NOMO-1 treated with DMSO at 0.1 percent for 48 hours (cell line): ENCODE measurements around the gene STAP1.

ENCODE experiments used
- DNase-seq: peaks from one replicate; lab custom pipeline; 2025; ENCODE audit not compliant: unreplicated experiment; lab: John Stamatoyannopoulos, UW

Gene STAP1

DNA sequence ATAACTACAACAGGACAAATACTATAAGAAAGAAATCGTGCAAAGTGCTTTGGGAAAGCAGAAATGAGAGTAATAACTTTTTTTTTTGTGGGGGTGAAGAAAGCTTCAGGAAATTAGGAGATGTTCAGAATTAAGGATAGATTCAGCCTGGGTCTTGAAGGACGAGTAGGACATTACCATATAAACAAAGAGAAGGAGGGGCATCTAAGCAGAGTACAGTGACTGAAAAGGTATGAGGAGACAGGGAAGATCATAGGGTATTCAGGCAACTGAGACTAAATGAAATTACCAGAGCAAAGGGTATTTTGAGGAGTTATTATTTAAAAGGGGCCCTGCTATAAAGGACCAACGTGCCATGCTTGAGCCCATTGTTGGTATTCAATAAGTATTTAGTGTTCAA lies 3.1 kb upstream of the STAP1 start:
- DNase-seq: peak; percentile 5

DNA sequence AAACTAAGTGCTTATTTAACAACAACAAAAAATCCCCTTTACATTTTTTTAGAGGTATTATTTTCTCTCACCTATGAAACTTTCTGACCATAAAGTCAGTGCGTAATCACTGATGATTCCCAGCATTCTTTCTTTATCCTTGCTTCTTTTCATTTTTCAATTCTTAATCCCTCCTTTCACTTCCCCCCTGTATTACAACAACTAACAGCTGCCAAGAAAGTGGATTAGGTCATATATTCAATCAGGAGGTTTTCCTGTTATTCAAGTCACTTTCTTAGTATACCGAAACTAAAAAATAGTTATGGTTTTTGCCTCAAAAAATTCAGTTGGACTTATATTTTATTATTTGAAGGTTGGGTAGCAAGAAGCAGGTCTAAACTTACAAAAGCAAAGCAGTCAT lies 2.1 kb upstream of the STAP1 start:
- DNase-seq: peak; percentile 21

DNA sequence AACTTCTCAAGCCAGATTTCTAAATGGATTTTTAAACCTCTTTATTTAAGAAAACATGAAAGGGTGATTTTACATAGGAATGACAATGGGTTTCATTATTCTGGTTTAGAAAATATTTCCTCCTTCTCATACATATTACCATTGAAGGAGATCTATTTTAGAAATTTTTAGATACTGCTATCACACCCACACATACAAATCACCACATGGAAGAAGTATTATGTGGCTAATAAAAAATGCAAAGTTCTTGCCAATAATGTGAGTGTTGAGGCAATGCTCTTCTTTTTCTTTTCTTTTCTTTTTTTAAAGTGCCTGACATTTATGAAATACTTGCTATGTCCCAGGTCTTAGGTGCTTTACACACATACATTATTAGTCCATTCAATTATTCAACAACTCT lies 6.8 kb downstream of the STAP1 start:
- DNase-seq: no peak

DNA sequence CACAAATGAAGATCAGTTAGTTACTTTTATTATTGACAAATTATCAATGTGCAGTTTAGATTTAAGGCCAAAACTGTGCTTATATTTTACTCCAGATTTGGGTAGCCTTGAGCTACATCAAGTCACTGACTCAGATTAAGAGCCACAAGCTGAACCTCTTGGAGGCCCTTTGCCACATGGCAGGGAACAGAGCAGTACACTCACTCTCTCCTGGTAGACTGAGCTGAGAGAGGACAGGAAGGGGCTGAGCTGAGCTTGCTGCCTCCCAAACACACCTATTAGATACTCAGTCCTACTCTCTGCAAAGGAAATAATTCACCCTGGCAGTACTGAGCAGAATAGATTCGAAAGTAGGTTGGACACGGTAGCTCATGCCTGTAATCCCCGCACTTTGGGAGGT lies 7.8 kb downstream of the STAP1 start:
- DNase-seq: no peak

- DNase-seq: peak; percentile 35
These were observed 10.3 kb downstream of the STAP1 start for GRCh38 chr4:67568820-67569219.

DNA sequence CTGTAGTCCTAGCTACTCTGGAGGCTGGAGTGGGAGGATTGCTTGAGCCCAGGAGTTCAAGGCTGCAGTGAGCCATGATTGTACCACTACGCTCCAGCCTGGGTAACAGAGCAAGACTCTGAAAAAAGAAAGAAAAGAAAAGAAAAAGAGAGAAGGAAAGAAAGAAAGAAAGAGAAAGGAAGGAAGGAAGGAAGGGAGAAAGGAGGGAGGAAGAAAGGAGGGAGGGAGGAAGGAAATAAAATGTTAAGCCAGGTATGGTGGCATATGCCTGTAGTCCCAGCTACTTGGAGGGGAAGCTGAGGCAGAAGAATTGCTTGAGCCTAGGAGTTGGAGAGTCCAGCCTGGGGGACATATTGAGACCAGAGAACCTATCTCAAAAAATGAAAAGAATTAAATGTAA lies 12.0 kb downstream of the STAP1 start:
- no peak for DNase-seq

DNA sequence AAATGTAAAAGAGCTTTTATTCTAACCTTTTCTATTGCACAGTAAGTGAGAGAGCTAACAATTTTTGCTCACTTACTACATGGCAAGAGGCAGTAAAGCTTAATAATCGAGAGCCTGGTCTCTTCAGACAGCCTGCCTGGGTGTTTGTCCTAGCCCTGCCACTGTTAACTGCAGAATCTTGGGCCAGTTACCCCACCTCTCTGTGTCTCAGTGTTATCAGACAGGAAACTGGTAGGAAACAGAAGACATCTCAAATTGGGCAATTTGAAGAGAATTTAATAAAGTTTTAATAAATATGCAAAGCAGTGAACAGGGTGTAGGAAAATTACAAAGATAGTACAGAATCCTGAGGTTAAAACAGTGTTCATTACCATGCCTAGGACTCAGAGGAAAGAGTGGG lies 13.4 kb downstream of the STAP1 start:
- DNase-seq: no peak

GRCh38 chr4:67573193-67573592 lies 14.7 kb downstream of the STAP1 start:
- peak; percentile 15 for DNase-seq

- DNase-seq: peak; percentile 88
These were observed 16.9 kb downstream of the STAP1 start for GRCh38 chr4:67575232-67576058.

GRCh38 chr4:67576059-67576466 lies 17.5 kb downstream of the STAP1 start:
- DNase-seq: no peak

DNA sequence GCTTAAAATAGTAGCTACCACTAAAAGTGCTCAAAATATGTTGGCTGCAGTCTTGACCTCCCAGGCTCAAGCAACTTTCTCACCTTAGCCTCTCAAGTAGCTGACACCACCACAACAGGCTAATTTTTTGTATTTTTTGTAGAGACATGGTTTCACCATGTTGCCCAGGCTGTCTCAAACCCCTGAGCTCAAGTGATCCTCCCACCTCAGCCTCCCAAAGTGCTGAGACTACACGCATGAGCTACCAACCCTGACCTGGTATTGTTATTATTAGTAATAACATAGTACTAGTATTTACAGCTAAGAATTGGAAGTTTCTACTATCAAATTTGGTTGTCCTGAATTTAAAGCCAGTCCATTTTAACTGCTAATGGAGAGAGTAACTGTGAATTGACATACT lies 18.0 kb downstream of the STAP1 start:
- DNase-seq: no peak

DNA sequence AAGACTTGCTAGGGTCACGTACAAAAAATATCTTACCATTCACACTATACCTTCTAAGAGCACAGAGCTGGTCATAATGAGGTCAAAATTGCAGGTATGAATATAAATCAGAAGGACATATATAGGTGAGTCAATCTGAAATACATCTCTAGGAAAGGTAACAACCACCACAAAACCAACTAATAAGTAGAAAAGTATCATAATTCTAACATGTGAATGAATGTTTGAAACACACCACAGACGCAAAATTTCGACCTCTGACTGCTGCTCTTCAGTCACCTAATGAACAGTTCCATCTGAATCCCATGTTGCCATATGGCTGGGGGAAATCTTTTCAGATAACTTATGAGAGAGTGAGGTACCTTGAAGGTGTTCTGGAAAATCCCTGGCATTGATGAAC lies 22.1 kb downstream of the STAP1 start:
- DNase-seq: no peak

DNA sequence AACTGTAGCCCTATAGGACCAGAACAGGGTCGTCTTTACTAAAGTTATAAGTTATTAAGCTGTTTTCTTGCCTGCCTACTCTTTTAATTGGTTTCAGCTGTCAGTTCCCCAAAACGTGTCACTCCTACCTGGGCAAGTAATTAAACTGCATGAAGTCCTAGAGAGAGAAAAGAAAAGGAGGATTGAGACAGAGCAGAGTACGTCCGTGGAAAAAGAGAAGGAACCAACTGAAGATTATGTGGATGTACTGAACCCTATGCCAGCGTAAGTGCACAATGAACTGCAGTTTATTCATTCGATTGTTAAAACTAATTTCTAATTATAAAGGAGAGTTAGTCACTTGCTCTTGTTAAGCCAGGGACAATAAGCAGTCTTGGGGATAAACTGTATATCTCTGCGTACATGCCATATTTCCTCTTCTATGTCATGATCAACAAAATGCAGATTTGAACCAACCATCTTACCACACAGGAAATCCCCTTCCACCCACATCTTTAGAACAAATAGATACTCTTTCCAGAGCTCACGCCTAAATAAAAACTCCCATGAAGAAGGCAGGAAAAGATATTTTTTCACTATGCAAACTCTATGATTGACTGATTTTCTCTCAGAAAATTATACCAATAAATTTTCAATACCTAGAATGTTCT lies 22.8 kb downstream of the STAP1 start:
- no peak for DNase-seq

DNA sequence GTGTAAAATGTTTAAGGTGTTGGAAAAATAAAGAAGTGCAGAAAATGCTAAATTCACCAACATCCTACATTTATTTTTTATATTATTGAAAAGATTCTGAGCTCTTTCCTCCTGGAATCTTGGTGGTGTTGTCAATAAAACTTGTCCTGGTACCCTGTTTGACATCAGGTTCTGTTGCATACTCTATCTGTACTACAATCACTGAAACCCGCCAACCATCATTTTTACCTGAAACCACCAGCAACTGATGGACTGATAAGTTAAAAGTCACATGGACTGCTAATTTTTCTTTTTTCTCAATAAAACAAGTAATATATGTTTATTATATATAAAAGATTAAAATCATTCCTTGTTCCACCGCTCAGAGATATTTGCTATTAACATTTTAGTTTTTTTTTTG lies 23.4 kb downstream of the STAP1 start:
- no peak for DNase-seq

- no peak for DNase-seq
These were observed 26.0 kb downstream of the STAP1 start for GRCh38 chr4:67584496-67584895.

GRCh38 chr4:67587156-67587555 lies 28.6 kb downstream of the STAP1 start:
- DNase-seq: no peak

GRCh38 chr4:67593741-67594175 lies 35.2 kb downstream of the STAP1 start:
- peak; percentile 9 for DNase-seq

DNA sequence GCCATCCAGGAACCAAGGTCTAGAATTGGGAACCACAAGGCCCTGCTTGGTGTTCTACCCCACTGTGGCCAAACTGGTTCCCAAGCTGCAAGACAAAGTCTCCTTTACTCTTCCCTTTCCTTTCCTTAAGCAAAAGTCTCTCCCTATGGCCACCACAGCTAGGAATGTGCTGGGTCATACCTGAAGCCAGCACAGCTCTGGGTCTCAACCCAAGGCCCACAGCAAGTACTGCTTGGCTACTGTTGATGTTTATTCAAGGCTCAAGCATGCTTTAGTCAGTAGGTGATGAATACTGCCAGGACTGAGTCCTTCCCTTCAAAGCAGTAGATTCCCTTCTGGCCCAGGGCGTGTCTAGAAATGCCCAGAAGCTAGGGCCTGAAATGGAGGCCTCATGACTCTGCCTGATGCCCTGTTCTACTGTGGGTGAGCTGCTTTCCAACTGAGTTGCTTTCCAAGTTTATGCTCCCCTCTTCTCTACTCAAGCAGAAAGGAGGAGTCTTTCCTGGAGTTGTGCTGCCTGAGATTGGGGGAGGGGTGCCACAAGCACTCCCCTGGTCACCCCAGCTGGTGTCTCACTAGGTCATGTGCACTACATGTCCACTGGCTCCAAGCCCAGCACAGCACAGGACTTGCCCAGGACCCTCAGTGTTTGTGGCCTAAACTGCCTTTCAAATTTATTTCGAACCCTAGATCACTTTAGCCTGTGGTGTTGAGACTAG lies 44.9 kb downstream of the STAP1 start:
- no peak for DNase-seq

DNA sequence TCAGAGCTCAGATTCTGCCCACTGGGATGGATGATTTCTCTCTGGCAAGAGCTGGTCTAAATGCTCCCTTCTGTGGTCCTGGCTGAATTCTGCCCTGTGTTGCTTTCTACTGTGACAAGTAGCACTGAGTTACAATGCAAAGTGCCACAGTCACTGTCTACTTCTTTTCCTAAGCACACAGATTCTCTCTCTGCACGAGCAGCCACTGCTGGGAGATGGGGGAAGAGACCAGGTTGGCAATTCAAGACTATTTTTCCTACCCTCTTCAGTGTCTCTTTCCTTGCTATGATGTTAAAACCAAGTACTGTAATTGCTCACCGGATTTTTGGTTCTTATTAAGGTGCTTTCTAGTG lies 45.5 kb downstream of the STAP1 start:
- no peak for DNase-seq

DNA sequence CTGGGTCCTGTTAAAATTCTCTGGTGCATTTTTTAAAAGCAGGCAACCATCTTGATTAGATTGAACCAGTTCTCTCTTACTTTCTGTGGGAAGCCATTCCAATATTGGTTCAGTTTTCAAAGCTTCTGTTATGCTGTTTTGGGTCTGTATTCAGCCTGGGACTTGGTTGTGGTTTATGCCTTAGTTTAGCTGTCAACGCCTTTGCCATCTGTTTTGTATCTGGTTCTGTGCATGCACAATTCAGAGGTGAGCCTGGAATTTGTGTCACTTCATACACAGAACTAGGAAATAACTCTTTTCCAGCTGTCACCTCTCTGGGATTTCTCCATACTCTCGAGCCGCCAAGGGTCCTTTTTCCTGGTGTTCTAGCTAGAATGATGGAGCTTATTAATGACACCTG lies 46.2 kb downstream of the STAP1 start:
- DNase-seq: no peak

DNA sequence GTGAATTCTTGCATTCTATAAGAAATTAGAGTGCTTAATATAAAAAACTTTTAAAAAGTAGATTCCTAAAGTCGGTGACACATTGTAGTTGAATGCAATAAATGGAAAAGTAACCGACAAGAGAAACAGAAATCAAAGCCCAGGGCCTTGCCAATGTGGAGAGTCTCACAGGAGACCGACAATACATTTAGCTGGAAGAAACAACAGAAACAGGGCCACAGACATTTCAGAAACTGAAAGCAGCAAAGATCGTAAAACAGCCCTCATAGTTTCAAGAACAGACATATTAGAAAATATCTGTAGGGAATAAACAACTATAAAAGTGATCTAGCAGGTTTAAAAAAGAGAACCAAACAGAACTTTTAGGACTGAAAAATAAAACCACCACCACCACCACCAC lies 49.5 kb downstream of the STAP1 start:
- no peak for DNase-seq

DNA sequence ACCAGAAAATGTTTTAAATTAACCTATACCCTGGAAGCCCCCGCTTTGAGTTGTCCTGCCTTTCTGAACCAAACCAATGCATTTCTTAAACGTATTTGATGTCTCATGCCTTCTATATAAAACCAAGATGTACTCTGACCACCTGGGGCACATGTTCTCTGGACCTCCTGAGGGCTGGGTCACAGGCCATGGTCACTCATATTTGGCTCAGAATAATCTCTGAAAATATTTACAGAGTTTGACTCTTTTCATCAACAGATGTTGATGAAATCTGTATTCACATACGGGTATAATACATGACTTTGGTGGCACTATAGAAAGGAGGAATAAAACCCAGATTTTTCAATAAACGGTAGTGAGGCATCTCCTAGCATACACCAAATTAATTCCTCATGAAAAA lies 55.7 kb downstream of the STAP1 start:
- DNase-seq: no peak
